NB4 (cell line): Measurements from ENCODE around the gene PSMD7.

ENCODE experiments used
- MAX ChIP-seq: IDR thresholded peaks from 2 replicates; pipeline ENCODE4 v1.6.1; 2011; ENCODE audit warnings: low read depth, low read length
- MYC ChIP-seq: IDR thresholded peaks from 2 replicates; pipeline ENCODE4 v1.6.1; 2011; ENCODE audit warnings: low read depth, low read length
- POLR2A ChIP-seq: IDR thresholded peaks from 2 replicates; pipeline ENCODE4 v1.6.1; 2011; ENCODE audit warnings: mild to moderate bottlenecking; ENCODE audit not compliant: insufficient read length; ENCODE audit errors: extremely low read depth
- TF ChIP-seq, protein P1 (sequence below): IDR thresholded peaks from one replicate; pipeline ENCODE4 v1.5.1; 2012; ENCODE audit warnings: low read depth, low read length

DNA sequence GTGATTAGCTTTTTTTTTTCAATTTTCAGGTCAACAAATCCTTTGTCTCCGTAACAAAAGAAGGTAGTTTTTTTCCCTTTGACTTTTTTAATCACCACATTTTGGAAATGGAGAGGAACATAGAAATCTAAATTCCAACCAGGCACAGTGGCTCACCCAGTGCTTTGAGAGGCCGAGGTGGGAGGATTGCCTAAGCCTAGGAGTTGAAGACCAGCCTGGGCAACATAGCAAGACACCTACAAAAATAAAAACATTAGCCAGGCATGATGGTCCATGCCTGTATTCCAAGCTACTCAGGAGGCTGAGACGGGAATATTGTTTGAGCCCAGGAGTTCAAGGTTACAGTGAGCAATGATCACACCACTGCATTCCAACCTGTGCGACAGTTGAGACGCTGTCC is 5.7 kb downstream of the PSMD7 start:
- TF ChIP-seq, protein P1, sequence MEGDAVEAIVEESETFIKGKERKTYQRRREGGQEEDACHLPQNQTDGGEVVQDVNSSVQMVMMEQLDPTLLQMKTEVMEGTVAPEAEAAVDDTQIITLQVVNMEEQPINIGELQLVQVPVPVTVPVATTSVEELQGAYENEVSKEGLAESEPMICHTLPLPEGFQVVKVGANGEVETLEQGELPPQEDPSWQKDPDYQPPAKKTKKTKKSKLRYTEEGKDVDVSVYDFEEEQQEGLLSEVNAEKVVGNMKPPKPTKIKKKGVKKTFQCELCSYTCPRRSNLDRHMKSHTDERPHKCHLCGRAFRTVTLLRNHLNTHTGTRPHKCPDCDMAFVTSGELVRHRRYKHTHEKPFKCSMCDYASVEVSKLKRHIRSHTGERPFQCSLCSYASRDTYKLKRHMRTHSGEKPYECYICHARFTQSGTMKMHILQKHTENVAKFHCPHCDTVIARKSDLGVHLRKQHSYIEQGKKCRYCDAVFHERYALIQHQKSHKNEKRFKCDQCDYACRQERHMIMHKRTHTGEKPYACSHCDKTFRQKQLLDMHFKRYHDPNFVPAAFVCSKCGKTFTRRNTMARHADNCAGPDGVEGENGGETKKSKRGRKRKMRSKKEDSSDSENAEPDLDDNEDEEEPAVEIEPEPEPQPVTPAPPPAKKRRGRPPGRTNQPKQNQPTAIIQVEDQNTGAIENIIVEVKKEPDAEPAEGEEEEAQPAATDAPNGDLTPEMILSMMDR: no peak
- TF ChIP-seq MYC: no peak
- no peak for TF ChIP-seq POLR2A
- no peak for TF ChIP-seq MAX
